GM21526 (cell line): Measurements from ENCODE around the gene SLITRK5.

Source experiments
- ATAC-seq: cut with Tn5 transposase; IDR thresholded peaks from one replicate; pipeline ENCODE4 v1.9.1; 2021; ENCODE audit warnings: moderate library complexity; ENCODE audit not compliant: unreplicated experiment, low FRiP score

SLITRK5 gene

DNA sequence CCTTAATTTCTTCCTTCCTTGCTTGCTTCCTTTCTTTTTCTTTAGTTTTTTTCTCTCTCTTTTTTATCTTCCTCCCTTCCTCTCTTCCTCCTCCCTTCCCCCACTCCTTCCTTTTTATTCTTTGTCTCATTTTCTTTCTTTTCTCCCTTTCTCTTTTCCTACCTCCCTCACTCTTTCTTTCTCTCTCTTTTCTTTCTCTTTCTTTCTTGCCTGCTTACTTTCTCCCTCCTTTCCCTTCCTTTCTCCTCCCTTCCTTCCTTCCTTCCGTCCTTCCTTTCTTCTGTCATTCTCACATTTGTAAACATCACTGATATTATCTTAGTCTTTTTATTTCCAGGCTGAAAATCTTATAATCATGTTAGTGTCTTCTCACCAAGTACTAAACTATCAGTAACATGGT lies 38.8 kb downstream of the SLITRK5 start:
- ATAC-seq, result no peak

DNA sequence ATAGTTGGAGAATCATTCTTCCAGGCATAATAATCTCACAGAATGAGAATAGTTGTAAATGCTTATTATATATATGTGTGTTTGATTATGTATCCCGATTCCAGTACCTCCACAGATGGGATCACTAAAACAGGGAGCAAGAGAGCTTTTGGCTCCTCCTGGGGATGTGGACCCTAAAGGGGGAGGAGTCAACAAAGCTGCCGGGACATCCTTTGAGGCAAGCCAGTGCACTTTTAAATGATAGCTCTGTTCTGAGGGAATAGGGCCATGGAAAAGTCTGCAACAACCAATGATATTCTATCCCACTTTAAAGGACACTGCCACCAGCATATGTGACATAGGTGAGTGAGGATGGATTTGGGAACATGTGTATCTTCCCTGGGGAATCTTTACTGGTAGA lies 40.8 kb downstream of the SLITRK5 start:
- ATAC-seq, result no peak
